ENCODE data around the gene LDLRAD3. TPM values are rescaled to one million over a fixed set of nuclear protein-coding genes. Genes with fewer than 3 reads are reported as not detected.

Gene LDLRAD3
- polyA plus RNA-seq, 1 donor (not counting 4 experiments of a cell fraction or from before 2014, with no cell fraction given): 13.1 TPM

DNA sequence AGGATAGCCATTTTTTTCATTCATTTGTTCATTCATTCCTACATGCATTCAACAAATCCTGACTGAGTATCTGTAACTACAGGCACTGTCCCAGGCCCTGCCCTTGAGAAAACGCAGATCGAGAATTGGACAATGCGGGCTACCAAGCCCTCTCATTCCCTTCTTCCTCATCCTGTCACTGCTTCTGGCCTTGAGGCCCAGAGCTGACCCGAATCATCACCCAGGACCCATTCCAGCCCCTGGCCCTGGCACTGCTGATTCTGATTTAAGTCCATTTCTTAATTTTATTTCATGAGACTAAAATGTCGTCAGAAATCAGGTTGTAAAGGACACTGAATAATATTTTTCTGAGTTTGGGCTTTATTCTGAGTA lies 321.1 kb downstream of the LDLRAD3 start:
- dilution Hi-C loops (cut with MboI; ENCODE audit: extremely low pct_ligation_motif_present, low sequenced_read_pairs): no loop called here
- FAIRE-seq (no peak), DNase-seq (ENCODE audit: low read depth, low spot score) (no peak)
- H4K20me1 ChIP-seq (ENCODE audit: control insufficient read depth, extremely low read depth, insufficient read depth, low read length): no peaks in the 10 kb centered on the region
- no peaks in the 10 kb centered on the region for H3K27me3 ChIP-seq (ENCODE audit: control insufficient read depth, extremely low read depth, insufficient read depth, low read length)
- H3K4me1 ChIP-seq (ENCODE audit: control insufficient read depth, extremely low read depth, insufficient read depth, low read length): no peaks in the 10 kb centered on the region
- H3K9ac ChIP-seq (ENCODE audit: control insufficient read depth, extremely low read depth, insufficient read depth, low read length): no peak overlapping the region
- TF ChIP-seq, protein P1, sequence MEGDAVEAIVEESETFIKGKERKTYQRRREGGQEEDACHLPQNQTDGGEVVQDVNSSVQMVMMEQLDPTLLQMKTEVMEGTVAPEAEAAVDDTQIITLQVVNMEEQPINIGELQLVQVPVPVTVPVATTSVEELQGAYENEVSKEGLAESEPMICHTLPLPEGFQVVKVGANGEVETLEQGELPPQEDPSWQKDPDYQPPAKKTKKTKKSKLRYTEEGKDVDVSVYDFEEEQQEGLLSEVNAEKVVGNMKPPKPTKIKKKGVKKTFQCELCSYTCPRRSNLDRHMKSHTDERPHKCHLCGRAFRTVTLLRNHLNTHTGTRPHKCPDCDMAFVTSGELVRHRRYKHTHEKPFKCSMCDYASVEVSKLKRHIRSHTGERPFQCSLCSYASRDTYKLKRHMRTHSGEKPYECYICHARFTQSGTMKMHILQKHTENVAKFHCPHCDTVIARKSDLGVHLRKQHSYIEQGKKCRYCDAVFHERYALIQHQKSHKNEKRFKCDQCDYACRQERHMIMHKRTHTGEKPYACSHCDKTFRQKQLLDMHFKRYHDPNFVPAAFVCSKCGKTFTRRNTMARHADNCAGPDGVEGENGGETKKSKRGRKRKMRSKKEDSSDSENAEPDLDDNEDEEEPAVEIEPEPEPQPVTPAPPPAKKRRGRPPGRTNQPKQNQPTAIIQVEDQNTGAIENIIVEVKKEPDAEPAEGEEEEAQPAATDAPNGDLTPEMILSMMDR (optimal IDR thresholded peaks at IDR 0.05 in 1 of 3, IDR thresholded peaks at IDR 0.05 in 1 of 3, conservative IDR thresholded peaks at IDR 0.05 in 1 of 3; ENCODE audit: extremely low read depth in 1 of 3, insufficient read depth in 2 of 3, low read length in 3 of 3): no peak
- no peak for TF ChIP-seq EZH2 (IDR thresholded peaks at IDR 0.05; ENCODE audit: low read length)
- H3K79me2 ChIP-seq (ENCODE audit: control insufficient read depth, insufficient read depth, low read length): no peaks in the 10 kb centered on the region
- H3K36me3 ChIP-seq (ENCODE audit: control insufficient read depth in 2 of 2, extremely low read depth in 1 of 2, insufficient read depth in 2 of 2, low read length in 2 of 2): no peaks in the 10 kb centered on the region
- no peak overlapping the region for H3K4me3 ChIP-seq (ENCODE audit: control insufficient read depth in 2 of 3, extremely low read depth in 1 of 3, insufficient read depth in 2 of 3, low read depth in 1 of 3, low read length in 3 of 3)
- H3K9me3 ChIP-seq (ENCODE audit: control insufficient read depth, low read depth, low read length): no peaks in the 10 kb centered on the region
- H2AFZ ChIP-seq (ENCODE audit: control insufficient read depth, low read length): no peak overlapping the region
- no peak overlapping the region for H3K27ac ChIP-seq (ENCODE audit: control insufficient read depth, insufficient read depth, low read length)
- no peaks in the 10 kb centered on the region for H3K9me1 ChIP-seq (ENCODE audit: control insufficient read depth, extremely low read depth, insufficient read depth, low read length)
- no peak overlapping the region for H3K4me2 ChIP-seq (ENCODE audit: control insufficient read depth, extremely low read depth, insufficient read depth, low read depth, low read length)

DNA sequence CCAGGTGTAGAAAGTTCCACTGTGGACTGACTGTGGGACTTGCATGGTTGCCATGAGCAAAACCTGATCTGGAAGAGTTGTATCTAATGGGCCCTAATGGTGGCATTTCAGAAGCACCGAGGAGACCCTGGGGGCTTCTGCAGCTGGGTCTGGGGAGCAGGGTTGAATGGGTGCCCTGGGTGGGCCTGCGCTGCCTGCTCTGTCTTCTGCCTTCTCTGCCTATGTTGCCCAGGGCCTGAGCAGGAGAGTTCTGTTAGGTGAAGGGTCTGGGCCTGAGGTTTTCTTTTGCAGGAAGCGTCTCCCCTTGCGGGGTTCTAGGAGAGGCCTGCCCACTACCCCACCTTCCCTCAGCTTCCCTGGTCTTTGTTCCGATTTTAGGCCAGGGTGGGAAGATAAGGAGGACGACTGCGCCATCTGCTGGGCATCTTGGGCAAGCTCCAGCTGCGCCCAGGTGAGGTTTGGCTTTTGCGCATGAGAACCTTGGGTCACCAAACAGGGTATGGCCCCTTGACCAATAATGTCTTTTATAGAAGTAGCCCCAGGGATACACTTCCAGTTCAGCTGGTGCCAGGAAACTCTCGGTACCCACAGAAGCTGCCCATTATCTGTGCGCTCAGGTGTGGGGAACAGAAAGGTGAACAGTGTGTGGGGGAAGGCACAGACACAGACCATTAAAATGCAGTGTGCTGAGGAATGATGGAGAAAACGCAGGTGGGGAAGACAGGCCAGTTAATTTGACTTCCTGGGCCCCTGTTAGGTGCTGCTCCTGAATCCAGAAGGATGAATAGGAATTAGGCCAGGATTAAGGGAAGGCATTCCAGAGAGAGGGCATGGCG lies 322.1 kb downstream of the LDLRAD3 start:
- H3K36me3 ChIP-seq (ENCODE audit: control insufficient read depth in 2 of 2, extremely low read depth in 1 of 2, insufficient read depth in 2 of 2, low read length in 2 of 2): peaks cover 0 to 1% of the 10 kb centered on the region in 2 experiments
- H3K9me3 ChIP-seq (ENCODE audit: control insufficient read depth, low read depth, low read length): no peaks in the 10 kb centered on the region
- no peaks in the 10 kb centered on the region for H4K20me1 ChIP-seq (ENCODE audit: control insufficient read depth, extremely low read depth, insufficient read depth, low read length)
- H3K4me3 ChIP-seq (ENCODE audit: control insufficient read depth in 2 of 3, extremely low read depth in 1 of 3, insufficient read depth in 2 of 3, low read depth in 1 of 3, low read length in 3 of 3): no peak overlapping the region
- H3K4me2 ChIP-seq (ENCODE audit: control insufficient read depth, extremely low read depth, insufficient read depth, low read depth, low read length): no peak overlapping the region
- no peak overlapping the region for H3K27ac ChIP-seq (ENCODE audit: control insufficient read depth, insufficient read depth, low read length)
- no peaks in the 10 kb centered on the region for H3K79me2 ChIP-seq (ENCODE audit: control insufficient read depth, insufficient read depth, low read length)
- TF ChIP-seq EZH2 (IDR thresholded peaks at IDR 0.05; ENCODE audit: low read length): no peak
- TF ChIP-seq, protein P1 (optimal IDR thresholded peaks at IDR 0.05 in 1 of 3, IDR thresholded peaks at IDR 0.05 in 1 of 3, conservative IDR thresholded peaks at IDR 0.05 in 1 of 3; ENCODE audit: extremely low read depth in 1 of 3, insufficient read depth in 2 of 3, low read length in 3 of 3): peak; percentile 87 to 95 (median 93)
- H3K9me1 ChIP-seq (ENCODE audit: control insufficient read depth, extremely low read depth, insufficient read depth, low read length): no peaks in the 10 kb centered on the region
- H2AFZ ChIP-seq (ENCODE audit: control insufficient read depth, low read length): no peak overlapping the region
- H3K27me3 ChIP-seq (ENCODE audit: control insufficient read depth, extremely low read depth, insufficient read depth, low read length): no peaks in the 10 kb centered on the region
- FAIRE-seq (peak; percentile 84), DNase-seq (ENCODE audit: low read depth, low spot score) (no peak)
- H3K4me1 ChIP-seq (ENCODE audit: control insufficient read depth, extremely low read depth, insufficient read depth, low read length): no peaks in the 10 kb centered on the region
- dilution Hi-C loops (cut with MboI; ENCODE audit: extremely low pct_ligation_motif_present, low sequenced_read_pairs): no loop called here
- no peak overlapping the region for H3K9ac ChIP-seq (ENCODE audit: control insufficient read depth, extremely low read depth, insufficient read depth, low read length)

All from keratinocyte (primary cell).